HUES48 (cell line): Measurements from ENCODE around the gene ABHD17B.
A peak's percentile ranks its signal among the peaks of the same experiment; 100 is the strongest.
"Not testable (repeated sequence)": the region's sequence is repeated elsewhere in the genome, so short reads cannot be mapped to it uniquely, and the experiment has no call there.

Experiments used
- H3K27ac ChIP-seq: one replicate; pipeline ENCODE4 v1.7.0; 2013; ENCODE audit warnings: low read depth, low read length, inconsistent platforms
- H3K27me3 ChIP-seq: 2 replicates; pipeline ENCODE4 v1.6.1; 2013; ENCODE audit warnings: mild to moderate bottlenecking, low read length; ENCODE audit not compliant: control insufficient read depth, insufficient read depth
- H3K36me3 ChIP-seq: 2 replicates; pipeline ENCODE4 v1.6.1; 2013; ENCODE audit warnings: low read length; ENCODE audit not compliant: control insufficient read depth, insufficient read depth
- H3K4me1 ChIP-seq: 2 replicates; pipeline ENCODE4 v1.6.1; 2013; ENCODE audit warnings: mild to moderate bottlenecking, low read length; ENCODE audit not compliant: control insufficient read depth, insufficient read depth
- H3K4me3 ChIP-seq: 2 replicates; pipeline ENCODE4 v1.5.1; 2013; ENCODE audit warnings: mild to moderate bottlenecking, low read depth, low read length
- H3K9ac ChIP-seq: 2 replicates; pipeline ENCODE4 v1.6.1; 2013; ENCODE audit warnings: mild to moderate bottlenecking, low read depth, low read length, moderate library complexity
- H3K9me3 ChIP-seq: 2 replicates; pipeline ENCODE4 v1.6.1; 2013; ENCODE audit warnings: low read length; ENCODE audit not compliant: control insufficient read depth, insufficient read depth

ABHD17B gene

GRCh38 chr9:71911061-71911907, at the start of gene ABHD17B, which contains the start of gene C9orf85:
TSS of gene ABHD17B (minus strand) at chr9:71911193. CDS start at chr9:71875080, 36,113 bp downstream.
TSS of gene C9orf85 (plus strand) at chr9:71911639. CDS start at chr9:71911735, 96 bp downstream.
- Histone ChIP-seq H3K4me3 (peak within 1 kb of the TSS; percentile 96), H3K4me1 (peaks cover 30% of the 10 kb centered on the region)

GRCh38 chr9:71955300-71955915, 44.4 kb upstream of the ABHD17B start:
- Histone ChIP-seq H3K4me1 (peaks cover 44% of the 10 kb centered on the region), H3K36me3 (0 out of 2 replicates have a peak, but pooled peaks cover 5% of the 10 kb centered on the region), H3K9me3 (no peaks in the 10 kb centered on the region), H3K4me3 (no peak overlapping the region), H3K27ac (no peak overlapping the region), H3K27me3 (no peaks in the 10 kb centered on the region), H3K9ac (no peak overlapping the region)

More at GRCh38 chr9:71911061-71911907, at the start of gene ABHD17B, which contains the start of gene C9orf85:
- peaks cover 8% of the 10 kb centered on the region for H3K36me3 ChIP-seq
- H3K27me3 ChIP-seq: no peaks in the 10 kb centered on the region
- H3K9me3 ChIP-seq: no peaks in the 10 kb centered on the region
- peak within 1 kb of the TSS; percentile 94 for H3K9ac ChIP-seq
- peak within 1 kb of the TSS; percentile 97 for H3K27ac ChIP-seq

DNA sequence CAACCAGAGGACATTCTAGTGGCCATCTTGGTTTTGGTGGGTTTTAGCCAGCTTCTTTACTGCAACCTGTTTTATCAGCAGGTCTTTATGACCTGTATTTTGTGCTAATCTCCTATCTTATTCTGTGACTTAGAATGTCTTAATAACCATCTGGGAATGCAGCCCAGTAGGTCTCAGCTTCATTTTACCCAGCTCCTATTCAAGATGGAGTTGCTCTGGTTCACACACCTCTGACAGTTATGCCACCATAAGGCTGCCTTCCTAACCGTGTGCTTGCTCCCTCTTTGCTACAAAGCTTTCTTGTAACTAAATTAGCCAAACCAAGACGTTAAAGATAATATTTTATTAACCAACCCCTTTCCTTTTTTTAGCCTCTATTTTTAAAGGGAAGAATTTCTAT, 43.7 kb upstream of the ABHD17B start:
- H3K9me3 ChIP-seq, H3K27me3 ChIP-seq, H3K4me3 ChIP-seq, H3K36me3 ChIP-seq, H3K27ac ChIP-seq, H3K9ac ChIP-seq: not testable (repeated sequence)
- H3K4me1 ChIP-seq: peaks cover 49% of the 10 kb centered on the region

GRCh38 chr9:71944754-71945375, 33.9 kb upstream of the ABHD17B start:
- Histone ChIP-seq H3K4me3 (no peak overlapping the region), H3K27ac (peak overlapping the region; percentile 44), H3K4me1 (peaks cover 34% of the 10 kb centered on the region), H3K9me3 (no peaks in the 10 kb centered on the region), H3K27me3 (no peaks in the 10 kb centered on the region), H3K9ac (no peak overlapping the region), H3K36me3 (no peaks in the 10 kb centered on the region)

- Histone ChIP-seq H3K4me1 (peaks cover 26% of the 10 kb centered on the region), H3K36me3 (no peaks in the 10 kb centered on the region), H3K27me3 (no peaks in the 10 kb centered on the region), H3K27ac (no peak overlapping the region), H3K9me3 (no peaks in the 10 kb centered on the region), H3K9ac (no peak overlapping the region), H3K4me3 (no peak overlapping the region)
Observed at GRCh38 chr9:71941998-71942567, 31.1 kb upstream of the ABHD17B start.

DNA sequence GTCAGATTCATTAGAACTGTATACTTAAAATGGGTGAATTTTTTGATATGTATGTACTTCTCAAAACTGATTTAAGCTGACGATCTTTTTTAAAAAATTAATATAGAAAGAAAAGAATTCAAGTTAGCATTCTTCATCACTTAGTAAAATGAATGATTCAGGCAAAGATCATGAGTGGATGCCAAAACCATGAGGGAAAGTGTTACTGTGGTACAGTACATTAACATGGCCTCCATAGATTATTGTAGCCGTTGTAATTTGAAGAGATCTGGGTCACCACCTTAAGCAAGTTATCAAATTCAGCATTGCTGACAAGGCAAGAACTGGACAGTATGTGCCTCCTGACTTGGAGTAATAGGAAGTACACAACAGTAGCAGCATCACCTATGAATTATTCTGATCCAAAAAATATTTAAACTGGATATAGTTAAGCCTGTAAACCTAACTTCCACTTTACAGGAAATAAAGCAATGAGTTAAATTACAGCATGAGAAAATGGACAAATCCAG, 30.1 kb upstream of the ABHD17B start:
- no peak overlapping the region for H3K27ac ChIP-seq
- no peaks in the 10 kb centered on the region for H3K9me3 ChIP-seq
- H3K4me1 ChIP-seq: peaks cover 30% of the 10 kb centered on the region
- no peak overlapping the region for H3K9ac ChIP-seq
- H3K4me3 ChIP-seq: no peak overlapping the region
- no peaks in the 10 kb centered on the region for H3K36me3 ChIP-seq
- no peaks in the 10 kb centered on the region for H3K27me3 ChIP-seq

- no peak overlapping the region for H3K4me3 ChIP-seq
- H3K27ac ChIP-seq: no peak overlapping the region
- no peak overlapping the region for H3K9ac ChIP-seq
- H3K9me3 ChIP-seq: no peaks in the 10 kb centered on the region
- H3K4me1 ChIP-seq: peaks cover 18% of the 10 kb centered on the region
- H3K27me3 ChIP-seq: no peaks in the 10 kb centered on the region
- H3K36me3 ChIP-seq: no peaks in the 10 kb centered on the region
Observed at GRCh38 chr9:71937898-71938297, 26.9 kb upstream of the ABHD17B start.

DNA sequence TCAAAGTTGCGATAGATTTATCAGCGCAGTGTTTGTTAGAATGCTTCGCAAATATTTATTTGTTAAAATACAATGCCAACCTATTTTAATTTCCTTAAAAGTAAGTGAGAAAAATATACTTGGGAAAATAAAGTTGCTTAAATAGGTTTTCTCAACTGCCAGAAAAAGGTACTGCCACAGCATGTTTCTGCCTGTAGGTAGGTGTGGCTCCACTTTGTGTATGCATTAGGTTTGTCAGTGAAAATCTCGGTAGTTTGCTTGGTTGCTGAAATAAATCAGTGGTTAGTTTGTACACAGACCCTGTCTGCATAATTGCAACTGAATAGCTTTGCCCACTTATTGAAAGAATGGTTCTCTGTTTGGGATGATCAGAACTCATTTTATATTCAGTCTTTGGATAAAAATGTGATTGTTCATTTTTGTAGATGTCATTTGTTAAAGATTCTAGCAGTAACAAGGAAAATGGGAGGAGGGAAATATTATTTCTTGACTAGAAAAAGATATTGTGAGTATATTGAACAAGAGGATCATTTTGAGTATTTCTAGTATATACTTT, 26.2 kb upstream of the ABHD17B start:
- Histone ChIP-seq H3K4me1 (peaks cover 19% of the 10 kb centered on the region), H3K9ac (no peak overlapping the region), H3K9me3 (no peaks in the 10 kb centered on the region), H3K27me3 (no peaks in the 10 kb centered on the region), H3K4me3 (no peak overlapping the region), H3K27ac (peak overlapping the region; percentile 14), H3K36me3 (no peaks in the 10 kb centered on the region)

- H3K4me3 ChIP-seq: no peak overlapping the region
- no peak overlapping the region for H3K9ac ChIP-seq
- no peaks in the 10 kb centered on the region for H3K36me3 ChIP-seq
- H3K9me3 ChIP-seq: no peaks in the 10 kb centered on the region
- no peak overlapping the region for H3K27ac ChIP-seq
- H3K27me3 ChIP-seq: no peaks in the 10 kb centered on the region
- H3K4me1 ChIP-seq: peaks cover 19% of the 10 kb centered on the region
Observed at GRCh38 chr9:71936066-71936465, 25.1 kb upstream of the ABHD17B start.

GRCh38 chr9:71931166-71931565, 20.2 kb upstream of the ABHD17B start:
- no peaks in the 10 kb centered on the region for H3K27me3 ChIP-seq
- H3K36me3 ChIP-seq: no peaks in the 10 kb centered on the region
- peaks cover 27% of the 10 kb centered on the region for H3K4me1 ChIP-seq
- H3K9me3 ChIP-seq: no peaks in the 10 kb centered on the region
- no peak overlapping the region for H3K9ac ChIP-seq
- H3K4me3 ChIP-seq: no peak overlapping the region
- no peak overlapping the region for H3K27ac ChIP-seq
